ENCODE measurements around the gene SPC25. TPM values are rescaled to one million over a fixed set of nuclear protein-coding genes. Genes with fewer than 3 reads are reported as not detected.

SPC25 gene
- total RNA-seq, 1 donor from 2014 or later = 7.1 TPM

- DNase-seq = no peak
- Mint-ChIP-seq H3K27me3 (ENCODE audit: unreplicated experiment) (peaks cover 1% of the 10 kb centered on the region), H3K4me3 (ENCODE audit: unreplicated experiment) (no peak overlapping the region), H3K4me1 (ENCODE audit: low read depth, unreplicated experiment) (peaks cover 2% of the 10 kb centered on the region), H3K36me3 (ENCODE audit: unreplicated experiment) (no peaks in the 10 kb centered on the region), H3K9me3 (ENCODE audit: unreplicated experiment) (no peaks in the 10 kb centered on the region), H3K27ac (ENCODE audit: unreplicated experiment) (no peak overlapping the region)
- no peak for TF ChIP-seq CTCF (IDR thresholded peaks at IDR 0.05; ENCODE audit: partially characterized antibody, unreplicated experiment)
Observed at GRCh38 chr2:168904358-168904757, 14.1 kb upstream of the SPC25 start.

DNA sequence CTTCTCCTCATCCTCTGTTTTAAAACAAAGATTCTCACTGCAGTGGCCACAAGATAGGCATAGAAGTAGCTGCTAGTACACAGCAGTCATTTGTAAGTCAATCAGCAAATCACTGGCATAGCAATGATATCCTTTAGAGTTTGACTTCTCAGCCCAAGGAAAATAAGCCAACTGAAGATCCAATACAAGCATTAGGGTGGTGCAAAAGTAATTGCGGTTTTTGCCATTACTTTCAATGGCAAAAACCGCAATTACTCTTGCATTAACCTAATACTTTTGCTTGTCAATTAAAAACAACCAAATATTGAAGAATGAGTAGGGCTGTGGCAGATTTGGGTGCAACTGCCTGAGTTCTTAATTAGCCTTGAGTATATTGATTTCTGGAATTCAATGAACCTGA is 13.7 kb upstream of the SPC25 start:
- Mint-ChIP-seq H3K4me3 (ENCODE audit: unreplicated experiment) (no peak overlapping the region), H3K27me3 (ENCODE audit: unreplicated experiment) (peaks cover 1% of the 10 kb centered on the region), H3K4me1 (ENCODE audit: low read depth, unreplicated experiment) (peaks cover 2% of the 10 kb centered on the region), H3K36me3 (ENCODE audit: unreplicated experiment) (no peaks in the 10 kb centered on the region), H3K9me3 (ENCODE audit: unreplicated experiment) (no peaks in the 10 kb centered on the region), H3K27ac (ENCODE audit: unreplicated experiment) (no peak overlapping the region)
- DNase-seq = no peak
- no peak for TF ChIP-seq CTCF (IDR thresholded peaks at IDR 0.05; ENCODE audit: partially characterized antibody, unreplicated experiment)

DNA sequence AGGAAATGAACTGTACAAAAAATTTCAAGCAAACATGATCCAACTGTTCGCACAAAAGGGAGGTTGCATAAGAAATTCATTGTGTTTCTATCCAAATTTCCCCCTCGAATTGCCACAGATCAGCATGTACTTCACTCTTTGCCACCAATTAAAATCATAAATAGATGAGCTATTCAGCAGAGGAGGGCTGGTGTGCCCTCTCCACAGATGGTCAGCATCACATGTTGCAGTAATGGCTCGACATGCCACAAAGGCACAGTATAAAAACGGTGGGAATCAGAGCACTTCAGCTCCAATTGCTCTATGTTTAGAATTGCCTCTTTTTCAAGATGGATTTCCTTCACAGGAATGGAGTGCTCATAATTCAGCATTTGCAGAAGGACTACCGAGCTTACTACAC is 10.8 kb upstream of the SPC25 start, which contains the start of gene G6PC2:
TSS of gene G6PC2 (plus strand) at position 289 of the 400 bp plus-strand sequence. CDS start at position 330, 41 bp downstream.
- Mint-ChIP-seq H3K27ac (ENCODE audit: unreplicated experiment) (no peak within 1 kb of the TSS), H3K4me1 (ENCODE audit: low read depth, unreplicated experiment) (peaks cover 2% of the 10 kb centered on the region), H3K36me3 (ENCODE audit: unreplicated experiment) (no peaks in the 10 kb centered on the region), H3K4me3 (ENCODE audit: unreplicated experiment) (no peak within 1 kb of the TSS), H3K9me3 (ENCODE audit: unreplicated experiment) (no peaks in the 10 kb centered on the region), H3K27me3 (ENCODE audit: unreplicated experiment) (peaks cover 1% of the 10 kb centered on the region)
- DNase-seq = no peak
- no peak for TF ChIP-seq CTCF (IDR thresholded peaks at IDR 0.05; ENCODE audit: partially characterized antibody, unreplicated experiment)

- DNase-seq = no peak
- H3K27ac Mint-ChIP-seq (ENCODE audit: unreplicated experiment) = no peak overlapping the region
- H3K9me3 Mint-ChIP-seq (ENCODE audit: unreplicated experiment) = no peaks in the 10 kb centered on the region
- peaks cover 1% of the 10 kb centered on the region for H3K27me3 Mint-ChIP-seq (ENCODE audit: unreplicated experiment)
- TF ChIP-seq CTCF (IDR thresholded peaks at IDR 0.05; ENCODE audit: partially characterized antibody, unreplicated experiment) = no peak
- H3K36me3 Mint-ChIP-seq (ENCODE audit: unreplicated experiment) = no peaks in the 10 kb centered on the region
- no peak overlapping the region for H3K4me3 Mint-ChIP-seq (ENCODE audit: unreplicated experiment)
- H3K4me1 Mint-ChIP-seq (ENCODE audit: low read depth, unreplicated experiment) = no peaks in the 10 kb centered on the region
Observed at GRCh38 chr2:168897449-168897848, 7.2 kb upstream of the SPC25 start.

DNA sequence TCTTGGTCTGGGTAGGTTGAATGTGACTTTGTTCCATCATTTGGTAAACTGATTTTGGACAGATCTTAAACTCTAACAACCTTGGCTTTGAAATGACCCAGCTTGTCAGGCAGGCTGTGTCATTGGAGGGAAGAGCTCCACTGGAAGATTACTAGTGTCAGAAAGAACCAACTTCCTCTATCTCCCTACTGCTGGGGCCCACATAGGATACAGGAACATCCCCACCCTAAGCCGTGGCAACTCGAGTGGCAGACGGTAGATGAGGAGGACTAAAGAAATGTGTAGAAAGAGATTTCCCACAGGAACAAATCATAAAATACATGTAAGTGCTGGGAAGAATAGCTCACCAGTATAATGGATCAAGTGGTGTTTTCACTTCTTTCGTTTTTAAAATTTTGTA is 6.6 kb upstream of the SPC25 start:
- no peak for DNase-seq
- no peaks in the 10 kb centered on the region for H3K4me1 Mint-ChIP-seq (ENCODE audit: low read depth, unreplicated experiment)
- no peak overlapping the region for H3K27ac Mint-ChIP-seq (ENCODE audit: unreplicated experiment)
- no peaks in the 10 kb centered on the region for H3K36me3 Mint-ChIP-seq (ENCODE audit: unreplicated experiment)
- H3K9me3 Mint-ChIP-seq (ENCODE audit: unreplicated experiment) = no peaks in the 10 kb centered on the region
- no peak overlapping the region for H3K4me3 Mint-ChIP-seq (ENCODE audit: unreplicated experiment)
- H3K27me3 Mint-ChIP-seq (ENCODE audit: unreplicated experiment) = peaks cover 1% of the 10 kb centered on the region
- no peak for TF ChIP-seq CTCF (IDR thresholded peaks at IDR 0.05; ENCODE audit: partially characterized antibody, unreplicated experiment)

Data from glutamatergic neuron (in vitro differentiated cells).